ENCODE measurements around the gene WNT9A. TPM values are rescaled to one million over a fixed set of nuclear protein-coding genes. Genes with fewer than 3 reads are reported as not detected.

Gene WNT9A
- total RNA-seq, 3 donors from 2014 or later, result 1.1 to 2.5 (median 1.3) TPM

- Histone ChIP-seq H3K4me1 (no peaks in the 10 kb centered on the region), H3K27me3 (no peaks in the 10 kb centered on the region), H3K9me3 (no peaks in the 10 kb centered on the region), H3K4me3 (no peak overlapping the region), H3K36me3 (no peaks in the 10 kb centered on the region), H3K27ac (no peak overlapping the region)
- no peak for TF ChIP-seq POLR2A (IDR thresholded peaks at IDR 0.05)
- TF ChIP-seq POLR2AphosphoS5 (IDR thresholded peaks at IDR 0.05), result no peak
- no peak for TF ChIP-seq CTCF (IDR thresholded peaks at IDR 0.05)
- no peak for DNase-seq (ENCODE audit: low spot score in 2 of 2)
- intact Hi-C loops (cut with DNase I; ENCODE audit: low total_unique reads), result no loop called here
Observed at GRCh38 chr1:227908359-227908758, 39.4 kb downstream of the WNT9A start.

DNA sequence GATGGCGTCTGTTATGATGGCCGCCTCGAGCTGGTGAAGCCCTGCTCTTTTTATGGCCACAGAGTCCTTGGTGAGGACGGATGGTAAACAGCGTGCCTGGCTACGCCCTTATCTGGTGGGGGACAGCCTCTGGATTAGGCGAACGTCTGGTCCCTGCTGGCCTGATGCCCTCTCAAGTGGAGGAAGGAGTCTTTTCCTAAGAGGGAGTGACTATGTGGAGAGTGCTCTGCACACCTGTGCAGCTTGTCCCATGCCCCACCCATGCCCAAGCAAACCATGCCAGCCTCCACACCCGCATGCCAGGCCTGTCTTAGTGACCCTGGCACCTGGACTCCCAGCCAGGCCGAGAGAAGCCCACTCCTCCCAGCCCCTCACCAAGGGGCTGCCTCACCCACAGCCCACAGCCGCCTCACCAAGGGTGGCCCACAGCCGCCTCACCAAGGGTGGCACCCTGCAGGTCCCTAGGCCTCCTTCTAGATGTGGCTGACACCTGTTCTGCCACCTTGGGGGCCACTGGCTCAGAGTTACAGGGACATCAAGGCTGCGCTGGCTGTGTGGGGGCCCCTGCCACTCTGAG lies 40.2 kb downstream of the WNT9A start:
- Histone ChIP-seq H3K9me3 (no peaks in the 10 kb centered on the region), H3K36me3 (no peaks in the 10 kb centered on the region), H3K4me3 (no peak overlapping the region), H3K27me3 (no peaks in the 10 kb centered on the region), H3K4me1 (no peaks in the 10 kb centered on the region), H3K27ac (no peak overlapping the region)
- intact Hi-C loops (cut with DNase I; ENCODE audit: low total_unique reads), result no loop called here
- no peak for TF ChIP-seq POLR2AphosphoS5 (IDR thresholded peaks at IDR 0.05)
- TF ChIP-seq CTCF (IDR thresholded peaks at IDR 0.05), result no peak
- TF ChIP-seq POLR2A (IDR thresholded peaks at IDR 0.05), result no peak
- no peak for DNase-seq (ENCODE audit: low spot score in 2 of 2)

GRCh38 chr1:227906550-227907071 lies 41.1 kb downstream of the WNT9A start:
- H3K4me1 ChIP-seq, result no peaks in the 10 kb centered on the region
- TF ChIP-seq POLR2A (IDR thresholded peaks at IDR 0.05), result no peak
- no peak overlapping the region for H3K4me3 ChIP-seq
- no peaks in the 10 kb centered on the region for H3K9me3 ChIP-seq
- no peaks in the 10 kb centered on the region for H3K36me3 ChIP-seq
- H3K27ac ChIP-seq, result no peak overlapping the region
- no peak for DNase-seq (ENCODE audit: low spot score in 2 of 2)
- H3K27me3 ChIP-seq, result no peaks in the 10 kb centered on the region
- intact Hi-C loops (cut with DNase I; ENCODE audit: low total_unique reads), result no loop called here

DNA sequence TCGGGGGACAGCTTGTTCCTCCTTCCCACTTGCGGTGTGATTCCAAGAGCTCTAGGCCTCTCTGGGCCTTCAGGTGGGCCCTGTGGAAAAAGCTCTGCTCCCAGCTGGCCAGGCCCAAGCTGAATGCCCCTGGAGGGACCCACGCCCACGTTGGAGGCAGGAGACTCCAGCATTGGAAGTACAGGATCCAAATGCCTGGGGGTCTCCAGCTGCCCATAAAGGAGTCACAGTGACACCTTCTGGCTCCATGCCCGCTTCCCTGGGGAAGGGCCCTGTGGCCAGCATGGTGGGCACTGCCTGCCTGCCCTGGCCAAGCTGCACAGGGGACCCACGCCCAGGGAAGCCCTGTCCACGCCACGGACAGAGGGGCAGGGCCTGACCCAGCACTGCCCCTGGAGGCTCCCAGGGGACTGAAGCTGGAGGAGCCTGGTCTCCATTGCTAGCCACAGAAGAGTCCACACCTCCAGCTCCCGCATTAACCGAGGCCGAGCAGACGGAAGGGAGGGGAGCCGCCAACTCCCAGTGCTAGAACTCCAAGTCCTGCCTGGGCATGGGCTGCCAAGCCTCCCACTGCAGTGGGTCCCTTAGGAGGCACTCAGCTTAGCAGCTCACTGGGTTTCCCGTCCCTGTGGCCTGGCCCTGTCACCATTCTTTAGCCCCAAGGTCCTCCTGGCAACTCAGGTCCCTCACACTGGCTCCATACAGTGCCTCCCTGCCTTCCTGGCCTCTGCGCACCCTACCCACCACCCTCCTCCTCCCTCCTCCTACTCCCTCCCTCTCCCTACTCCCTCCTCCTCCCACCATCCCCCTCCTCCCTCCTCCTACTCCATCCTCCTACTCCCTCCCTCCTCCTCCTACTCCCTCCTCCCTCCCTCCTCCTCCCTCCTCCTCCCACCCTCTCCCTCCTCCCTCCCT lies 41.9 kb downstream of the WNT9A start:
- TF ChIP-seq POLR2A (IDR thresholded peaks at IDR 0.05) (no peak), POLR2AphosphoS5 (IDR thresholded peaks at IDR 0.05) (no peak), CTCF (IDR thresholded peaks at IDR 0.05) (no peak)
- no peak overlapping the region for H3K27ac ChIP-seq
- H3K4me3 ChIP-seq, result no peak overlapping the region
- H3K4me1 ChIP-seq, result no peaks in the 10 kb centered on the region
- H3K27me3 ChIP-seq, result no peaks in the 10 kb centered on the region
- no peaks in the 10 kb centered on the region for H3K9me3 ChIP-seq
- intact Hi-C loops (cut with DNase I; ENCODE audit: low total_unique reads), result no loop called here
- no peak for DNase-seq (ENCODE audit: low spot score in 2 of 2)
- no peaks in the 10 kb centered on the region for H3K36me3 ChIP-seq

DNA sequence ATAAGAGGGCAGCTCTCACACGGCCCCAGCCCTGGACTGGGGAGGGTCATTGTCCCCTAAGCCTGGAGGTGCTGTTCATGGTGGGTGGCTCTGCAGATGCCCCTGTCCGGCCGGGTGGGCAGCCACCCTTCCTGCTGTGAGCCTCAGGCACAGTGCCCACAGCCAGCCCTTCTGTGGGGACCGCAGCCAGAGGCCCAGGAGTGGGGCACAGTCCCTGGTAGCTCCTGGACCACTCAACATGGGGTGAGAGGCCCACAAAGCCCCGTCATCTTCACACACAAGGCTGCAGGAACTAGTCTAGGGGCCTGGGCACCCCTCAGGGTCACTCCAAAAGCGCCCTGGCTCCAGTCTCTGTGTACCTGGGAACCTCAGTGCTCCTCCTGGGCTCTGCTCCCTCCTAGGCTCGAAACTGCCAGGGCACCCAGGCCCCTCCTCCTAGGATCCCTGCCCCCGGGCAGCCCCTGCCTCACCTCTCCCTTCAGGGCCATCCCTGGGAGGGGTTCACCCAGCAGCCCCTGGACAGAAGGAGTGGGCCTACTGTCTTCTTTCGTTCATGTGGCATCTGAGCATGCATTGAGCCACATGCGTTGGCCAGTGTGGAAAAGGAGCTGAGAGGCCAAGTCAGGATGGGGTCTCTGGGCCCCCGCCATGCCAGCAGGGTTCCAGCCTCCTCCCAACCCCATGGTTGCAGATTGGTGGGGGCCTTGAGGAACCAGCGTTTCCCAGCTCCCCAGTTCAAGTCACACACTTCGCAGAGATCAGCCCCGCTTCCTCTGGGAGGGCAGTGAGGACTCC lies 43.0 kb downstream of the WNT9A start:
- H3K27ac ChIP-seq, result no peak overlapping the region
- H3K9me3 ChIP-seq, result no peaks in the 10 kb centered on the region
- intact Hi-C loops (cut with DNase I; ENCODE audit: low total_unique reads), result no loop called here
- H3K27me3 ChIP-seq, result no peaks in the 10 kb centered on the region
- no peak for DNase-seq (ENCODE audit: low spot score in 2 of 2)
- H3K4me3 ChIP-seq, result no peak overlapping the region
- no peaks in the 10 kb centered on the region for H3K36me3 ChIP-seq
- TF ChIP-seq POLR2A (IDR thresholded peaks at IDR 0.05) (no peak), POLR2AphosphoS5 (IDR thresholded peaks at IDR 0.05) (no peak), CTCF (IDR thresholded peaks at IDR 0.05) (no peak)
- no peaks in the 10 kb centered on the region for H3K4me1 ChIP-seq
